ENCODE results near the gene LPXN. TPM values are rescaled to one million over a fixed set of nuclear protein-coding genes. Genes with fewer than 3 reads are reported as not detected.

Gene LPXN
- total and polyA plus RNA-seq, 7 donors: 4.8 to 26.8 (median 11.4) TPM

- no peaks in the 10 kb centered on the region for H3K27me3 ChIP-seq
- 44 to 71% methylated on average over 2 of the region's 2 CpGs for WGBS, 2 donors
- H3K4me3 ChIP-seq: no peak overlapping the region
- H3K9me3 ChIP-seq: no peaks in the 10 kb centered on the region
- no peak overlapping the region for H3K27ac ChIP-seq
- H3K36me3 ChIP-seq: no peaks in the 10 kb centered on the region
- no peak for TF ChIP-seq CTCF (IDR thresholded peaks at IDR 0.05)
- TF ChIP-seq POLR2AphosphoS5 (IDR thresholded peaks at IDR 0.05): no peak
- TF ChIP-seq POLR2A (IDR thresholded peaks at IDR 0.05): no peak
- TF ChIP-seq EP300 (IDR thresholded peaks at IDR 0.05): no peak
- intact Hi-C loops (cut with DNase I): no loop called here
- DNase-seq: no peak
- H3K4me1 ChIP-seq: peaks cover 0 to 6% (median 0%) of the 10 kb centered on the region in 4 donors
These were observed 77.2 kb downstream of the LPXN start for GRCh38 chr11:58498464-58498863.

- Histone ChIP-seq H3K9me3 (no peaks in the 10 kb centered on the region), H3K4me1 (peaks cover 0 to 6% (median 0%) of the 10 kb centered on the region in 4 donors), H3K4me3 (no peak overlapping the region), H3K27ac (no peak overlapping the region), H3K27me3 (no peaks in the 10 kb centered on the region), H3K36me3 (no peaks in the 10 kb centered on the region)
- 89 to 90% methylated on average over 2 of the region's 2 CpGs for WGBS, 2 donors
- DNase-seq: no peak
- TF ChIP-seq EP300 (IDR thresholded peaks at IDR 0.05) (no peak), CTCF (IDR thresholded peaks at IDR 0.05) (no peak), POLR2AphosphoS5 (IDR thresholded peaks at IDR 0.05) (no peak), POLR2A (IDR thresholded peaks at IDR 0.05) (no peak)
- intact Hi-C loops (cut with DNase I): no loop called here
These were observed 77.7 kb downstream of the LPXN start for GRCh38 chr11:58497951-58498350.

GRCh38 chr11:58495906-58496305 lies 79.8 kb downstream of the LPXN start:
- H3K9me3 ChIP-seq: no peaks in the 10 kb centered on the region
- DNase-seq: no peak
- no peak for TF ChIP-seq CTCF (IDR thresholded peaks at IDR 0.05)
- TF ChIP-seq POLR2A (IDR thresholded peaks at IDR 0.05): no peak
- no peak for TF ChIP-seq EP300 (IDR thresholded peaks at IDR 0.05)
- TF ChIP-seq POLR2AphosphoS5 (IDR thresholded peaks at IDR 0.05): no peak
- intact Hi-C loops (cut with DNase I): no loop called here
- H3K27me3 ChIP-seq: no peaks in the 10 kb centered on the region
- H3K36me3 ChIP-seq: no peaks in the 10 kb centered on the region
- 71 to 73% methylated on average over 2 of the region's 2 CpGs for WGBS, 2 donors
- H3K4me1 ChIP-seq: peaks cover 0 to 6% (median 0%) of the 10 kb centered on the region in 4 donors
- no peak overlapping the region for H3K4me3 ChIP-seq
- H3K27ac ChIP-seq: peak overlapping the region in 1 of 4 donors; percentile 21

- no peak overlapping the region for H3K27ac ChIP-seq
These were observed 81.6 kb downstream of the LPXN start for GRCh38 chr11:58494101-58494500.

More at GRCh38 chr11:58494101-58494500, 81.6 kb downstream of the LPXN start:
- Histone ChIP-seq H3K4me3 (no peak overlapping the region), H3K4me1 (peaks cover 0 to 6% (median 0%) of the 10 kb centered on the region in 4 donors), H3K27me3 (no peaks in the 10 kb centered on the region), H3K36me3 (no peaks in the 10 kb centered on the region), H3K9me3 (no peaks in the 10 kb centered on the region)
- TF ChIP-seq CTCF (IDR thresholded peaks at IDR 0.05) (no peak), EP300 (IDR thresholded peaks at IDR 0.05) (no peak), POLR2AphosphoS5 (IDR thresholded peaks at IDR 0.05) (no peak), POLR2A (IDR thresholded peaks at IDR 0.05) (no peak)
- no peak for DNase-seq
- intact Hi-C loops (cut with DNase I): no loop called here
